Endothelial cell of umbilical vein (primary cell): Measurements from ENCODE around the gene UBAC1. TPM values are rescaled to one million over a fixed set of nuclear protein-coding genes. Genes with fewer than 3 reads are reported as not detected.

Experiments
- BruUV-seq: library from RNA; stranded (reverse); fragments of 400-500 nt; replicated peaks from 2 replicates; lab custom pipeline; 2021; lab: Mats Ljungman, UMichigan
- CTCF ChIA-PET: fragments of 300-600, 350-600 bp; sonication (Branson Sonifier 250); formaldehyde crosslinking; loops from one replicate; lab custom pipeline; 2021; ENCODE audit warnings: antibody characterized with exemption, inconsistent platforms; lab: Charles Lee
- POLR2A ChIA-PET: fragments of 300-600, 350-600 bp; sonication (Branson Sonifier 250); formaldehyde crosslinking; loops from one replicate; lab custom pipeline; 2021; ENCODE audit warnings: antibody characterized with exemption, inconsistent platforms; lab: Charles Lee
- DNase-seq: peaks from one replicate; pipeline ENCODE4 v3.0.0-alpha.2; 2011; ENCODE audit warnings: low read depth, low spot score
- FAIRE-seq: peaks from 2 replicates; lab custom pipeline; 2011; peaks lifted over from hg19 to GRCh38; lab: Jason Lieb, UNC
- H2AFZ ChIP-seq: 2 replicates; pipeline ENCODE4 v1.6.0; 2012; ENCODE audit warnings: low read depth, low read length, control low read depth, inconsistent platforms
- H3K27ac ChIP-seq: 2 replicates; pipeline ENCODE4 v1.5.1; 2011; ENCODE audit warnings: low read depth, mild to moderate bottlenecking, control low read depth, low read length, moderate library complexity; ENCODE audit not compliant: insufficient read depth
- H3K27me3 ChIP-seq, 2 experiments: 2 replicates each; pipeline versions ENCODE4 v1.6.0 to v1.6.1; 2011; ENCODE audit warnings: low read length in 2 of 2, mixed read lengths in 1 of 2; ENCODE audit not compliant: control insufficient read depth in 2 of 2, insufficient read depth in 2 of 2
- H3K36me3 ChIP-seq, 2 experiments: 2 replicates in 1 of 2; 3 replicates in 1 of 2; pipeline ENCODE4 v1.5.1; 2011; ENCODE audit warnings: low read length in 2 of 2, mild to moderate bottlenecking in 1 of 2, moderate library complexity in 1 of 2; ENCODE audit not compliant: control insufficient read depth in 2 of 2, insufficient read depth in 2 of 2; ENCODE audit errors: extremely low read depth in 1 of 2
- H3K4me1 ChIP-seq: 3 replicates; pipeline ENCODE4 v1.5.1; 2011; ENCODE audit warnings: mild to moderate bottlenecking, low read length; ENCODE audit not compliant: control insufficient read depth, insufficient read depth; ENCODE audit errors: extremely low read depth
- H3K4me2 ChIP-seq: 2 replicates; pipeline ENCODE4 v1.6.1; 2011; ENCODE audit warnings: low read length, control low read depth, mixed read lengths; ENCODE audit not compliant: insufficient read depth
- H3K4me3 ChIP-seq, 3 experiments: fragments of 200-600 bp in 1 of 3; sonication (generic), shearing (Covaris generic) in 1 of 3; replicated peaks in 1 of 3; 2 replicates each; pipeline ENCODE4 v1.5.1; 2011 to 2016; ENCODE audit warnings: control low read depth in 3 of 3, low read length in 3 of 3, mild to moderate bottlenecking in 2 of 3, inconsistent platforms in 1 of 3, low read depth in 1 of 3, moderate library complexity in 1 of 3; ENCODE audit not compliant: insufficient read depth in 1 of 3
- H3K79me2 ChIP-seq: 2 replicates; pipeline ENCODE4 v1.6.0; 2012; ENCODE audit warnings: low read length, inconsistent platforms; ENCODE audit not compliant: control insufficient read depth, insufficient read depth
- H3K9ac ChIP-seq: replicated peaks from 2 replicates; pipeline ENCODE3; 2011; ENCODE audit warnings: low read length, control low read depth; ENCODE audit not compliant: insufficient read depth; ENCODE audit errors: extremely low read depth
- H3K9me1 ChIP-seq: replicated peaks from 3 replicates; pipeline ENCODE4 v1.6.0; 2011; ENCODE audit warnings: mild to moderate bottlenecking, low read length; ENCODE audit not compliant: control insufficient read depth, insufficient read depth; ENCODE audit errors: extremely low read depth
- H3K9me3 ChIP-seq: replicated peaks from 2 replicates; pipeline ENCODE4 v1.5.1; 2012; ENCODE audit warnings: low read length, inconsistent platforms; ENCODE audit not compliant: control insufficient read depth, insufficient read depth
- H4K20me1 ChIP-seq: replicated peaks from 2 replicates; pipeline ENCODE3; 2011; ENCODE audit warnings: mild to moderate bottlenecking, low read length; ENCODE audit not compliant: control insufficient read depth, insufficient read depth; ENCODE audit errors: extremely low read depth
- EZH2 ChIP-seq: IDR thresholded peaks from 2 replicates; pipeline ENCODE4 v1.6.1; 2012; ENCODE audit warnings: borderline replicate concordance, low read depth, mild to moderate bottlenecking, moderate library complexity, low read length, inconsistent platforms; ENCODE audit not compliant: severe bottlenecking
- FOS ChIP-seq: IDR thresholded peaks from 2 replicates; pipeline ENCODE4 v1.6.1; 2011; ENCODE audit warnings: mild to moderate bottlenecking, low read length, moderate library complexity, borderline replicate concordance; ENCODE audit not compliant: insufficient read depth
- GATA2 ChIP-seq: IDR thresholded peaks from 2 replicates; pipeline ENCODE4 v1.7.0; 2011; ENCODE audit warnings: low read depth, mild to moderate bottlenecking, moderate library complexity, mixed read lengths, low read length; ENCODE audit not compliant: insufficient read length, insufficient read depth
- JUN ChIP-seq: IDR thresholded peaks from 2 replicates; pipeline ENCODE4 v1.6.1; 2011; ENCODE audit warnings: borderline replicate concordance, low read depth; ENCODE audit not compliant: insufficient read length, insufficient read depth
- MAX ChIP-seq: IDR thresholded peaks from 2 replicates; pipeline ENCODE4 v1.6.1; 2011; ENCODE audit not compliant: insufficient read depth, insufficient read length
- MYC ChIP-seq: IDR thresholded peaks from one replicate; pipeline ENCODE4 v1.6.1; 2011; ENCODE audit warnings: mild to moderate bottlenecking, low read depth, low read length
- POLR2A ChIP-seq: IDR thresholded peaks from 2 replicates; pipeline ENCODE4 v1.6.1; 2012; ENCODE audit warnings: low read depth, mild to moderate bottlenecking, control low read depth, low read length
- POLR2AphosphoS5 ChIP-seq: IDR thresholded peaks from 2 replicates; pipeline ENCODE4 v1.6.1; 2012; ENCODE audit warnings: low read depth, mild to moderate bottlenecking, control low read depth, low read length, moderate library complexity; ENCODE audit not compliant: insufficient read depth
- dilution Hi-C: fragments of 300-500 bp; cut with MboI; formaldehyde crosslinking; loops from one replicate; pipeline ENCODE4 v1.15.0; 2019; ENCODE audit warnings: low sequenced_read_pairs; ENCODE audit not compliant: extremely low pct_ligation_motif_present
- intact Hi-C: fragments of 100-400 bp; cut with micrococcal nuclease; formaldehyde crosslinking; loops from one replicate; pipeline ENCODE4 v1.10.0; 2022
- polyA plus RNA-seq, 4 experiments: library from polyadenylated mRNA; depleted of rRNA in 3 of 4; stranded (reverse) in 3 of 4; unstranded in 1 of 4; fragments of >200 nt; gene quantifications; 2 replicates each; pipeline versions ENCODE4 v1.2.1 to v1.2.3, GENCODE V29; 2011 to 2012; ENCODE audit warnings: missing spikeins in 1 of 4
- total RNA-seq: library from RNA; stranded (reverse); gene quantifications from 2 replicates; pipeline ENCODE4 v1.2.3, GENCODE V29; 2021

The UBAC1 gene
- total and polyA plus RNA-seq, 2 donors (not counting 3 experiments of a cell fraction or from before 2014, with no cell fraction given): 39.5 to 56.7 TPM

GRCh38 chr9:136003411-136004218 lies 42.4 kb upstream of the UBAC1 start:
- Histone ChIP-seq H3K27me3 (no peaks in the 10 kb centered on the region), H3K4me1 (peaks cover 13% of the 10 kb centered on the region), H3K9ac (no peak overlapping the region), H3K4me3 (no peak overlapping the region), H4K20me1 (no peaks in the 10 kb centered on the region), H3K4me2 (no peak overlapping the region), H3K79me2 (no peaks in the 10 kb centered on the region), H3K36me3 (no peaks in the 10 kb centered on the region), H3K27ac (no peak overlapping the region), H2AFZ (no peak overlapping the region), H3K9me1 (no peaks in the 10 kb centered on the region), H3K9me3 (no peaks in the 10 kb centered on the region)
- CTCF ChIA-PET: interaction anchor here (1.4 to 1.7 kb wide), 2 partner anchors 11 to 119 kb away, joined by 4 to 6 read pairs; no protein-coding TSS in a partner anchor
- dilution Hi-C loops: no loop called here
- FAIRE-seq (no peak), DNase-seq (no peak)
- intact Hi-C loops: no loop called here
- BruUV-seq: no TSS peak
- TF ChIP-seq POLR2AphosphoS5: no peak
- POLR2A ChIA-PET: no interaction called here

- Histone ChIP-seq H2AFZ (no peak overlapping the region), H4K20me1 (no peaks in the 10 kb centered on the region), H3K4me3 (no peak overlapping the region), H3K4me1 (peaks cover 6% of the 10 kb centered on the region), H3K9ac (no peak overlapping the region), H3K9me1 (no peaks in the 10 kb centered on the region), H3K4me2 (no peak overlapping the region), H3K36me3 (no peaks in the 10 kb centered on the region), H3K27ac (no peak overlapping the region), H3K27me3 (no peaks in the 10 kb centered on the region), H3K79me2 (no peaks in the 10 kb centered on the region), H3K9me3 (no peaks in the 10 kb centered on the region)
- ChIA-PET CTCF (interaction anchor here (0.7 to 1.7 kb wide), 3 partner anchors 11 to 119 kb away, joined by 3 to 6 read pairs (median 4); no protein-coding TSS in a partner anchor), POLR2A (no interaction called here)
- no peak for TF ChIP-seq JUN
- TF ChIP-seq GATA2: no peak
- no peak for TF ChIP-seq POLR2A
- no peak for TF ChIP-seq MAX
- TF ChIP-seq EZH2: no peak
- TF ChIP-seq MYC: no peak
- no peak for TF ChIP-seq FOS
- no peak for TF ChIP-seq POLR2AphosphoS5
- dilution Hi-C loops: no loop called here
- intact Hi-C loops: no loop called here
- no peak for FAIRE-seq
- no TSS peak for BruUV-seq
- DNase-seq: no peak
Observed at GRCh38 chr9:136002881-136003280, 41.7 kb upstream of the UBAC1 start.
